Stimulated activated CD8-positive, alpha-beta memory T cell treated with anti-CD3 and anti-CD28 coated beads, Interleukin-2, amount 100 ng/mL, for 1 hour (primary cell): ENCODE results near the gene PLXNB2.

ENCODE experiments used
- DNase-seq, 2 donors: peaks; one replicate each; pipeline ENCODE4 v3.0.0-alpha.2; 2020; ENCODE audit warnings: low read depth in 2 of 2

Gene PLXNB2

GRCh38 chr22:50312371-50312770, 4.9 kb upstream of the PLXNB2 start:
- DNase-seq: no peak

- no peak for DNase-seq
Observed at GRCh38 chr22:50311606-50312351, 4.3 kb upstream of the PLXNB2 start.

- DNase-seq: no peak
Observed at GRCh38 chr22:50310949-50311444, 3.6 kb upstream of the PLXNB2 start.

GRCh38 chr22:50310031-50310722, 2.7 kb upstream of the PLXNB2 start:
- no peak for DNase-seq

- no peak for DNase-seq
Observed at GRCh38 chr22:50309601-50309991, 2.1 kb upstream of the PLXNB2 start.

- DNase-seq: no peak
Observed at GRCh38 chr22:50308986-50309600, 1.6 kb upstream of the PLXNB2 start.

- DNase-seq: no peak
Observed at GRCh38 chr22:50308597-50308935, 1.1 kb upstream of the PLXNB2 start.

- DNase-seq: no peak
Observed at GRCh38 chr22:50307890-50308596, 597 bp upstream of the PLXNB2 start.

GRCh38 chr22:50305923-50306566, 1.4 kb downstream of the PLXNB2 start:
- DNase-seq: no peak

- DNase-seq: no peak
Observed at GRCh38 chr22:50305393-50305922, 2.0 kb downstream of the PLXNB2 start.

GRCh38 chr22:50304528-50305392, 2.7 kb downstream of the PLXNB2 start:
- no peak for DNase-seq

GRCh38 chr22:50303848-50304527, 3.5 kb downstream of the PLXNB2 start:
- DNase-seq: no peak

GRCh38 chr22:50303515-50303847, 4.0 kb downstream of the PLXNB2 start:
- no peak for DNase-seq

- DNase-seq: no peak
Observed at GRCh38 chr22:50302564-50302963, 4.9 kb downstream of the PLXNB2 start.

GRCh38 chr22:50302041-50302541, 5.4 kb downstream of the PLXNB2 start:
- DNase-seq: no peak

- no peak for DNase-seq
Observed at GRCh38 chr22:50301581-50301991, 5.9 kb downstream of the PLXNB2 start.

- no peak for DNase-seq
Observed at GRCh38 chr22:50300620-50301257, 6.7 kb downstream of the PLXNB2 start.

- DNase-seq: no peak
Observed at GRCh38 chr22:50299785-50300619, 7.4 kb downstream of the PLXNB2 start.
